ENCODE data around the gene FNDC3A.

The FNDC3A gene

DNA sequence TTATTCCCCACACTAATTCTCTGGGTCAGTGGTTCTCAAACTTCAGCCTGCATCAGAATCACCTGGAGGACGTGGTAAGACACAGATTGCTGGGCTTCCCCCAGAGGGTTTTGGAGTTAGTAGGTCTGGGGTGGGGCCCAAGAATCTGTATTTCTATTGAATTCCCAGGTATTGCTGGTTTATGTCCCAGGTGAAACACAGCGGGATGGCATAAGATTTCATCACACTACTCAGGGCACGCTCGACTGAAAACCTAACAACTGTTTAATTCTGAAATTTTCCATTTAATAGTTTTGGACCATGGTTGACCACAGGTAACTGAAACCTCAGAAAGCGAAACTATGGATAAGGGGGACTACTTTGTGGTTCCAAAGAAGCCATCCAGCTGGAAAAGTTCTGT is 250.9 kb downstream of the FNDC3A start:
- no peak for DNase-seq (ENCODE audit: low read depth)
- no peak for TF ChIP-seq CTCF (IDR thresholded peaks at IDR 0.05; ENCODE audit: low read depth, low read length)
- TF ChIP-seq MYC (IDR thresholded peaks at IDR 0.05; ENCODE audit: low read depth, low read length): no peak
- TF ChIP-seq POLR2A (IDR thresholded peaks at IDR 0.05; ENCODE audit: extremely low read depth, insufficient read length): no peak
- TF ChIP-seq MAX (IDR thresholded peaks at IDR 0.05; ENCODE audit: low read depth, low read length): no peak
- H3K4me3 ChIP-seq (ENCODE audit: low read depth, low read length): no peak overlapping the region

- H3K4me3 ChIP-seq (ENCODE audit: low read depth, low read length): no peak overlapping the region
- TF ChIP-seq CTCF (IDR thresholded peaks at IDR 0.05; ENCODE audit: low read depth, low read length) (no peak), POLR2A (IDR thresholded peaks at IDR 0.05; ENCODE audit: extremely low read depth, insufficient read length) (no peak), MYC (IDR thresholded peaks at IDR 0.05; ENCODE audit: low read depth, low read length) (no peak), MAX (IDR thresholded peaks at IDR 0.05; ENCODE audit: low read depth, low read length) (no peak)
These were observed 259.0 kb downstream of the FNDC3A start for GRCh38 chr13:49234741-49235140.

DNA sequence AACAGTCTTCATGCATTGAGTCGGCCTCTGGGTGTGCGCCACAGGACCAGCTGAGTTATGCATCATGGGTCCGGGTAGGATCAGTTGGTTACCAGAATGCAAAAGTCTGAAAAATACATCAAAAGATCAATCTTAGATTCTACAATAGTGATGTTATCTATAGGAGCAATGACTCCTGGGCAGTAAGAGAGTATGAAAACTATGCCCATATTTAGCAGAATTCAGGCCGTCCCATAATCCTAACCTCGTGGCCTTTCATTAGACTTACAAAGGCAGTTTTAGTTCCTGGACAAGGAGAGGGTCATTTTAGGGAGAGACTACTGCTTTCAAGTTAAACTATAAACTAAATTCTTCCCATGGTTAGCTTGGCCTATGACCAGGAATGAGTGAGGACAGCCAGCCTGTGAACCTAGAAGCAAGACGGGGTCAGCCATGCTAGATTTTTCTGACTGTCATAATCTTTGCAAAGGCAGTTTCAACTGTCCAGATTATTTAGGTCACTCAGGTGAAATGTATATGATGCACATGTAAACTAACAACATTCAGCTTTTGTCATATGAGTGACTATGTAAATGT is 260.2 kb downstream of the FNDC3A start:
- DNase-seq (ENCODE audit: low read depth): no peak
- H3K4me3 ChIP-seq (ENCODE audit: low read depth, low read length): no peak overlapping the region
- TF ChIP-seq MYC (IDR thresholded peaks at IDR 0.05; ENCODE audit: low read depth, low read length): no peak
- no peak for TF ChIP-seq CTCF (IDR thresholded peaks at IDR 0.05; ENCODE audit: low read depth, low read length)
- TF ChIP-seq POLR2A (IDR thresholded peaks at IDR 0.05; ENCODE audit: extremely low read depth, insufficient read length): no peak
- TF ChIP-seq MAX (IDR thresholded peaks at IDR 0.05; ENCODE audit: low read depth, low read length): no peak

More at GRCh38 chr13:49234741-49235140, 259.0 kb downstream of the FNDC3A start:
- DNase-seq (ENCODE audit: low read depth): no peak

GRCh38 chr13:49238621-49239020 is 262.9 kb downstream of the FNDC3A start:
- TF ChIP-seq MYC (IDR thresholded peaks at IDR 0.05; ENCODE audit: low read depth, low read length): no peak
- no peak for TF ChIP-seq POLR2A (IDR thresholded peaks at IDR 0.05; ENCODE audit: extremely low read depth, insufficient read length)
- no peak for TF ChIP-seq CTCF (IDR thresholded peaks at IDR 0.05; ENCODE audit: low read depth, low read length)
- TF ChIP-seq MAX (IDR thresholded peaks at IDR 0.05; ENCODE audit: low read depth, low read length): no peak
- DNase-seq (ENCODE audit: low read depth): no peak
- no peak overlapping the region for H3K4me3 ChIP-seq (ENCODE audit: low read depth, low read length)

DNA sequence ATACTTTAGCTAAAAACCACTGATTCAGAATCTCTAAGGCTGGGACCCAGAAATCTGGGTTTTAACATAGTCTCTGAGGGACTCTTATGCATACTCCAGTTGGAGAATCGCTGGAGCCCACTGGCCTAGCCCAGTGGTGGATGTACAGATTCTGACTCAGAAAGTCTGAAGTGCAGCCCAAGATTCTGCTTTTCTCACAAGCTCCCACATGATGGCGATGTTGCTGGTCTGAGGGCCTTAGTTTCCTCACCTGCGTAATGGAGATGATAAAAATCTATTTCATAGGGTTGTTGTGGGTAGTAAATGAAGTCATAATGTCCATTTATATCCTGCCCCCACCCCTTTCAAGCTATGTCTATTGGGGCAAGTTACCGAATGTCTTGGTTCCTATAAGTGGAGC is 264.3 kb downstream of the FNDC3A start:
- H3K4me3 ChIP-seq (ENCODE audit: low read depth, low read length): no peak overlapping the region
- peak; percentile 64 for DNase-seq (ENCODE audit: low read depth)
- TF ChIP-seq MYC (IDR thresholded peaks at IDR 0.05; ENCODE audit: low read depth, low read length): no peak
- peak; percentile 86 for TF ChIP-seq CTCF (IDR thresholded peaks at IDR 0.05; ENCODE audit: low read depth, low read length)

DNA sequence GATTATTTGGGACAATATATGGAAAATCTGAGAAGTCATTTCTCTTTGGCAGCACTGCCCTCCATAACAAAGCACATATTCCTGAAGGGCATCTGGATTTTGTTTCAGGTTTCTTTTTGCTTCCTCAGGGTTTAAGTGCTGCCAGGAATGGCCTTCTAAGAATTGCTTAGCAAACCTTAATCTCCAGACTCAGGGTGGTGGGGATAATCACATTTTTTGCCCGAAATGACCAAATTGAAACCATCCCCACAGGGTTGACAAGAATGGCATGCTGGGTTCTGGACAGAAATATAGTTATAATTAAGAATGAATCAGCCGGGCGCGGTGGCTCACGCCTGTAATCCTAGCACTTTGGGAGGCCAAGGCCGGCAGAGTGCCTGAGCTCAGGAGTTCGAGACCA is 265.6 kb downstream of the FNDC3A start:
- no peak overlapping the region for H3K4me3 ChIP-seq (ENCODE audit: low read depth, low read length)
- TF ChIP-seq MYC (IDR thresholded peaks at IDR 0.05; ENCODE audit: low read depth, low read length) (no peak), POLR2A (IDR thresholded peaks at IDR 0.05; ENCODE audit: extremely low read depth, insufficient read length) (no peak), MAX (IDR thresholded peaks at IDR 0.05; ENCODE audit: low read depth, low read length) (no peak), CTCF (IDR thresholded peaks at IDR 0.05; ENCODE audit: low read depth, low read length) (no peak)
- DNase-seq (ENCODE audit: low read depth): no peak

Data from NB4 (cell line).